Kidney epithelial cell (primary cell): ENCODE results near the gene TACR2. TPM values are rescaled to one million over a fixed set of nuclear protein-coding genes. Genes with fewer than 3 reads are reported as not detected.

Source experiments
- DNase-seq: peaks from one replicate; pipeline ENCODE4 v3.0.0-alpha.2; 2010; ENCODE audit warnings: low read depth
- H3K27me3 ChIP-seq: 2 replicates; pipeline ENCODE4 v1.6.0; 2011; ENCODE audit warnings: low read length; ENCODE audit not compliant: control insufficient read depth, insufficient read depth
- H3K36me3 ChIP-seq: 2 replicates; pipeline ENCODE4 v1.5.1; 2011; ENCODE audit warnings: low read length; ENCODE audit not compliant: control insufficient read depth, insufficient read depth
- H3K4me3 ChIP-seq: 2 replicates; pipeline ENCODE4 v1.5.1; 2011; ENCODE audit warnings: low read depth, mild to moderate bottlenecking, control low read depth, low read length
- total RNA-seq: library from RNA; depleted of rRNA; stranded (reverse); fragments of >200 nt; gene quantifications from 2 replicates; pipeline ENCODE4 v1.2.3, GENCODE V29; 2015
- TF ChIP-seq, protein P1 (sequence below): IDR thresholded peaks from 2 replicates; pipeline ENCODE4 v1.5.1; 2011; ENCODE audit warnings: mild to moderate bottlenecking, moderate library complexity, low read length, control low read depth, inconsistent platforms; ENCODE audit not compliant: insufficient read depth, poor library complexity, severe bottlenecking

Gene TACR2
- total RNA-seq, 1 donor from 2014 or later = not detected

DNA sequence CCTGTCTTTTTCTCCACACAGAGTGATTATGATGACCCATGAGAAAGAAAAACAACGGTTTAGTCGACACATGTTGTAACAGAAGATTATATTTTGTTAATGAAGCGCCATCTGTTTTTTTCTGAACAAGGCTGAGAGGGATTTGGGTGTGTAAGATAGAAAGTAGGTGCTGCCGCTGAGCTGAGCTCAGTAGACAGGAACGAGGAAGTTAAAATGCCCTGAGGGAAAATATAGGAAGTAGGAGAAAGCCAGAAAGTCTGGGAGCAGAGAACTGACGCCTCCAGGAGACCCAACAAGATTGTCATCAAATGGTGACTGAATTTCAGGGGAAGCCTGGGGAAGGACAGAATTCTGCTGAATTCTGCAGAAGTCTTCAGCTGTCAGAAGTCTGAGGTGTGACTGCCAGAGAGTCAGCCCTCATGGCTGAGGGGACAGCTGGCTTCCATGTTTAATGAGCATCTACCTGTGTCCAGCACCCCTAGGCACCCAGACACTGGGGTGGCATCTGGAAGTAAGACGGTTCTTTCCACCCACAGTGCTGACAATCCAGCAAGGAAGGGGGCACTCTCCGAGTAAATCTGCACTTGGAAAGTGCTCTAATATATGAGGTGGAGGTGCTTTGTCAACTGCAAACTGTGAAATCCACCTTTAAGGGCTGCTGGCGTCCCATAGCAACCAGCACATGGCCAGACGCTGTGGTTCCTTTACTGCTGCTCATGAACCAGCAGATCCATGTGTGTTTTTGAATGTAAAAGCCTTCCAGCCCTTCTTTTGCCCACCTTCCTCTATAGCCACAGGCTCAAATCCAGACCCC, 22.0 kb upstream of the TACR2 start:
- TF ChIP-seq, protein P1, sequence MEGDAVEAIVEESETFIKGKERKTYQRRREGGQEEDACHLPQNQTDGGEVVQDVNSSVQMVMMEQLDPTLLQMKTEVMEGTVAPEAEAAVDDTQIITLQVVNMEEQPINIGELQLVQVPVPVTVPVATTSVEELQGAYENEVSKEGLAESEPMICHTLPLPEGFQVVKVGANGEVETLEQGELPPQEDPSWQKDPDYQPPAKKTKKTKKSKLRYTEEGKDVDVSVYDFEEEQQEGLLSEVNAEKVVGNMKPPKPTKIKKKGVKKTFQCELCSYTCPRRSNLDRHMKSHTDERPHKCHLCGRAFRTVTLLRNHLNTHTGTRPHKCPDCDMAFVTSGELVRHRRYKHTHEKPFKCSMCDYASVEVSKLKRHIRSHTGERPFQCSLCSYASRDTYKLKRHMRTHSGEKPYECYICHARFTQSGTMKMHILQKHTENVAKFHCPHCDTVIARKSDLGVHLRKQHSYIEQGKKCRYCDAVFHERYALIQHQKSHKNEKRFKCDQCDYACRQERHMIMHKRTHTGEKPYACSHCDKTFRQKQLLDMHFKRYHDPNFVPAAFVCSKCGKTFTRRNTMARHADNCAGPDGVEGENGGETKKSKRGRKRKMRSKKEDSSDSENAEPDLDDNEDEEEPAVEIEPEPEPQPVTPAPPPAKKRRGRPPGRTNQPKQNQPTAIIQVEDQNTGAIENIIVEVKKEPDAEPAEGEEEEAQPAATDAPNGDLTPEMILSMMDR = no peak
- no peaks in the 10 kb centered on the region for H3K27me3 ChIP-seq
- H3K36me3 ChIP-seq = no peaks in the 10 kb centered on the region
- H3K4me3 ChIP-seq = no peak overlapping the region
- DNase-seq = no peak

DNA sequence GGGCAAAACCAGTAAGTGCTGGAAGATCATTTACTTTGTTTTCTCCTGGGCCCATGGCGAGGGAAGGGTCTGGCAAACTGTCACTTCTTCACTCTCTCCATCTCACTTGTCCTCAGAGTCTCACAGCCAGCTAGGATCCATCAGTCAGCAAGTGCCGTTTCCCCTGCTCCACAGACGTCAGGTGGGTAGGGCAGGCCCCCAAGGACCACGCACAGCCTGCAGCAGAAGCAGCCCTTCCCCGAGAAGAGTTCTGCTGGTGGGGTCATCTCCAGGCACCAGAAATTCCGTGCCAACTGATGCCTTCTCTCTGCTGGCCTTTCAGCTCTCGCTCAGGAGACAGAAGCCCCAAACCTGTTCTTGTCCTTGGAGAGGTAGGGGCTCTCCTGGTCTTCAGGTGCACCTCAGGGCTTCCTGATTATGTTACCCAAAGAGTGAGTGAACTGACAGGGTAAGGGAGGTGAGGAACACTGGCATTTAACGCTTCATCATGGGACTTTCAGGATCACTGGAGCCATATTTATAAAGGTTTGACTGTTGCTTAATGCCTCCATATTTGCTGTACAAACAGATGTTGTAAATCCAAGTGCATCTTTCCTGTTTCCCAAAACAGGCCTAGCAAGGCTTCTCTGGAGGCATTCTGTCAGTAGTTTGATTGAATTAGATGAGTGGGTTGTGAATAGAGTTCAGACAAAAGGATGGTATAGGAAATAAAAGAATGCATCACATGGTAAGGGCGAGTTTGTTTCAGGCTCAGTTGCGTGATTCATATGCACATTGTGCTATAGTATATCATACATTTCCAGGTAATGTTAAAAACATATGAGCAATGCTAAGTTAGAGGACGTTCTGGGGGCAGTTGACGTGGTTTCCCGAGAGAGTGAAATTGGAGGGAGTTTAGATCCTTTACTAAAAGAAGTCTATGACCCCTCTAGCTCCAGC, 20.9 kb upstream of the TACR2 start:
- Histone ChIP-seq H3K4me3 (no peak overlapping the region), H3K36me3 (no peaks in the 10 kb centered on the region), H3K27me3 (no peaks in the 10 kb centered on the region)
- DNase-seq = no peak
- TF ChIP-seq, protein P1 = no peak

- TF ChIP-seq, protein P1 = no peak
- no peak for DNase-seq
- H3K36me3 ChIP-seq = no peaks in the 10 kb centered on the region
- no peak overlapping the region for H3K4me3 ChIP-seq
- H3K27me3 ChIP-seq = no peaks in the 10 kb centered on the region
Measured at GRCh38 chr10:69435966-69436520, 19.3 kb upstream of the TACR2 start.

GRCh38 chr10:69434926-69435325, 18.2 kb upstream of the TACR2 start:
- Histone ChIP-seq H3K36me3 (no peaks in the 10 kb centered on the region), H3K27me3 (no peaks in the 10 kb centered on the region), H3K4me3 (no peak overlapping the region)
- TF ChIP-seq, protein P1 = no peak
- no peak for DNase-seq

- TF ChIP-seq, protein P1 = no peak
- no peaks in the 10 kb centered on the region for H3K27me3 ChIP-seq
- H3K4me3 ChIP-seq = no peak overlapping the region
- DNase-seq = no peak
- H3K36me3 ChIP-seq = no peaks in the 10 kb centered on the region
Measured at GRCh38 chr10:69434169-69434568, 17.5 kb upstream of the TACR2 start.
